Activated CD4-positive, alpha-beta T cell treated with anti-CD3 and anti-CD28 coated beads, Interleukin-2, Interleukin-6, amounts not matched to agents 100 ng/mL and 50 ng/mL, durations not matched to agents 16 hours and 8 hours (primary cell): ENCODE data around the gene GLOD4.
"Not testable (repeated sequence)": the region's sequence is repeated elsewhere in the genome, so short reads cannot be mapped to it uniquely, and the experiment has no call there.

Experiments used
- DNase-seq: peaks from one replicate; pipeline ENCODE4 v3.0.0-alpha.2; 2020

Gene GLOD4

GRCh38 chr17:773016-773415, 9.1 kb downstream of the GLOD4 start:
- no peak for DNase-seq

- DNase-seq: no peak
Measured at GRCh38 chr17:767076-767475, 15.0 kb downstream of the GLOD4 start.

GRCh38 chr17:760371-760770, 21.7 kb downstream of the GLOD4 start:
- no peak for DNase-seq

GRCh38 chr17:759964-760363, 22.1 kb downstream of the GLOD4 start:
- DNase-seq: no peak

GRCh38 chr17:756010-756567, 26.0 kb downstream of the GLOD4 start:
- DNase-seq: not testable (repeated sequence)

- DNase-seq: not testable (repeated sequence)
Measured at GRCh38 chr17:755319-755961, 26.6 kb downstream of the GLOD4 start.

GRCh38 chr17:753418-753817, 28.7 kb downstream of the GLOD4 start:
- no peak for DNase-seq

GRCh38 chr17:752620-753219, 29.4 kb downstream of the GLOD4 start:
- DNase-seq: peak; percentile 34

- peak; percentile 98 for DNase-seq
Measured at GRCh38 chr17:752002-752619, 30.0 kb downstream of the GLOD4 start, which contains the start of gene GEMIN4. TSS of gene GEMIN4 (minus strand) at chr17:752264. CDS start at chr17:752142, 122 bp downstream.

- DNase-seq: peak; percentile 65
Measured at GRCh38 chr17:751269-752001, 30.6 kb downstream of the GLOD4 start.

- DNase-seq: no peak
Measured at GRCh38 chr17:750431-751037, 31.5 kb downstream of the GLOD4 start.

GRCh38 chr17:749359-749758, 32.7 kb downstream of the GLOD4 start:
- DNase-seq: not testable (repeated sequence)

GRCh38 chr17:748604-749003, 33.5 kb downstream of the GLOD4 start:
- not testable (repeated sequence) for DNase-seq

- DNase-seq: no peak
Measured at GRCh38 chr17:746783-747629, 35.1 kb downstream of the GLOD4 start.

GRCh38 chr17:746181-746580, 35.9 kb downstream of the GLOD4 start:
- no peak for DNase-seq

- no peak for DNase-seq
Measured at GRCh38 chr17:745406-745805, 36.7 kb downstream of the GLOD4 start.

- DNase-seq: no peak
Measured at GRCh38 chr17:744937-745336, 37.1 kb downstream of the GLOD4 start.

- DNase-seq: no peak
Measured at GRCh38 chr17:743139-743538, 38.9 kb downstream of the GLOD4 start.

GRCh38 chr17:742147-742793, 39.8 kb downstream of the GLOD4 start:
- DNase-seq: no peak

- DNase-seq: peak; percentile 52
Measured at GRCh38 chr17:740240-741017, 41.7 kb downstream of the GLOD4 start.
